LNCAP (cell line): ENCODE results near the gene PRSS8.

Experiments used
- CTCF ChIP-seq: fragments of 450-650 bp; IDR thresholded peaks from 2 replicates; pipeline ENCODE4 v1.5.1; 2017; ENCODE audit warnings: mild to moderate bottlenecking

Gene PRSS8

DNA sequence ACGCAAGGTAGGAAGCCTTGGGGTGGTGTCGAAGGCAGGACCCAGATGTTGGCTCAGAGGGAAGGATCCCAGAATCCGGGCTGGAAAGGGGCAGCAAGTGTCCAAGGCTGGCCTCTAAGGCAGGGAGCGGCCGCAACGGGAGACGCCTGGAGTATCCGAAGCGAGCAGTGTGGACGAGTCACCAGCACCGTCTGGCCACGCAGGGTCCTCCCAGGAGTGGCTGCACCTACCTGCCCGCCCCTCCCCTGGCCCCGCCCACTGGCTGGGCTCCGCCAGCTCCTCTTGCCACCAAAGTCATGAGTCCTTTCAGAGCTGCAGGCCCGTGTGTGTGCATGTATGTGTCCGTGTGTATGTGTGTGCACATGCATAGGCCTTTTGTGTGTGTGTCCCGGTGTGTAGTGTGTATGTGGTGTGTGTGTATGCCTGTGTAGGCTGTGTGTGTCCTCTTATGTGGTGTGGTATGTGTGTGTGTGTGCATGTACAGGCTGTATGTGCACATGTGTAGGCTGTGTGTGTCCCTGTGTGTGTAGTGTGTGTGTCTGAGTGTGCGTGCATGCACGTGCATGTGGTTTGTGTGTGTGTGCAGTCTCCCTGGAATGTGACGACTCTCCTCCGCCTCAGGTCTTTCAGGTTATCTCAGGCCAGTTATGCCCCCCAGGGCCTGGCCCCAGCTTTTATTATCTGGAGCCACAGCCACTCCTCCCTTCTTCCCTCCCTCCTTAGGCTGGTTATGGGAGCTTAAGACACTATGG lies at the start of gene PRSS8:
Gene PRSS8 (minus strand): TSS at position 193 of the 752 bp plus-strand sequence. CDS start 229 bp downstream, outside the sequence.
- TF ChIP-seq CTCF: no peak

DNA sequence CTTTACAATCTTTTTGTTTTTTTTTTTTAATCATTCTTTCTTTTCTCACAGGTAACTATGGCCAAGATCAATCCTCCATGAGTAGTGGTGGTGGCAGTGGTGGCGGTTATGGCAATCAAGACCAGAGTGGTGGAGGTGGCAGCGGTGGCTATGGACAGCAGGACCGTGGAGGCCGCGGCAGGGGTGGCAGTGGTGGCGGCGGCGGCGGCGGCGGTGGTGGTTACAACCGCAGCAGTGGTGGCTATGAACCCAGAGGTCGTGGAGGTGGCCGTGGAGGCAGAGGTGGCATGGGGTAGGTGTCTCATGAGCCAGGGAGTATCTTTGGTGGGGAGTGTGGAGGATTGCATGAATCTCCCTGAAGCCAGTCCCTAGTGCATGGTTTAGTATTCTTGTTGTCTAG lies 49.4 kb upstream of the PRSS8 start:
- no peak for TF ChIP-seq CTCF

DNA sequence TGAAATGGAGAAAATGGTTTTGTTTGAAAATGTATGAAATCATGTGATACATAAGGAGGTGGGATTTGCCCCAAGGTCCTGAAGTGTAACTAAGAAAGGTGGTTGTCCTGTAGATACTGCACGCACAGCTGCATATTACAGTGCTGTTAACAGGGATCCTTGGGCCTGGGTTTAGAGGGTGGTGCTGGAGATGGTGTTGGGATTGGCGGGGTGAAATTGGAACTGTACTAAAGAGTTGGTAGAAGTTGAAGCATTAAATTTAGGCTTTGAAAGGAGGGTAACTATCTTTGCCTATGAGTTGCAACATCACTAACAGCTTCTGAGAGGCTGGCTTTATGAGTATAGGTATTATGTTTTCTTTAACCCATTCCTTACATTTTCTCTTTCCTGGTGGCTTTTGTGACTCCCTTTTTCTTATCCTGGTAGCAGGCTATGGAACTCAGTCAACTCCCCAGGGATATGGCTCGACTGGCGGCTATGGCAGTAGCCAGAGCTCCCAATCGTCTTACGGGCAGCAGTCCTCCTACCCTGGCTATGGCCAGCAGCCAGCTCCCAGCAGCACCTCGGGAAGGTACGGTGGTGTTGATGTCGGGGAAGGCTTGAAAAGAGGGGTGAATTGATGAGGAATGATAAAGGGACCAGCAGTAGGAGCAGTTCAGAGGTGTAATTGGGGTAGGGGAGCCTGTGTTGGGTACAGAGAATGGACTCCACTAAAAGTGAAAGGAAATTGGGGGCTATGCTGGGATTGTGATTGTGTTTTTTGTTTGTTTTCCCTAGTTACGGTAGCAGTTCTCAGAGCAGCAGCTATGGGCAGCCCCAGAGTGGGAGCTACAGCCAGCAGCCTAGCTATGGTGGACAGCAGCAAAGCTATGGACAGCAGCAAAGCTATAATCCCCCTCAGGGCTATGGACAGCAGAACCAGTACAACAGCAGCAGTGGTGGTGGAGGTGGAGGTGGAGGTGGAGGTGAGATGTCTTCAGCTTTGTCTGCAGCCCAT lies 48.2 kb upstream of the PRSS8 start:
- TF ChIP-seq CTCF: no peak

DNA sequence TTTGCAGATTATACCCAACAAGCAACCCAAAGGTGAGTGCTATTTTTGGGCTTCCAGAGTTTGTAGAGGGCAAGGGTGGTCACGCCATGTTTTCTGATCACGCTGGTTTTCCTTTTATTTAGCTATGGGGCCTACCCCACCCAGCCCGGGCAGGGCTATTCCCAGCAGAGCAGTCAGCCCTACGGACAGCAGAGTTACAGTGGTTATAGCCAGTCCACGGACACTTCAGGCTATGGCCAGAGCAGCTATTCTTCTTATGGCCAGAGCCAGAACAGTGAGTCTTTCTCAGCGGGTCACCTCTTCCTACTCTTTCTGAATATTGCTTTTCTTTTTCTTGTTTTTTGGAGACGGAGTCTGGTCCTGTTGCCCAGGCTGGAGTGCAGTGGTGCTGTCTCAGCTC lies 46.9 kb upstream of the PRSS8 start:
- no peak for TF ChIP-seq CTCF

DNA sequence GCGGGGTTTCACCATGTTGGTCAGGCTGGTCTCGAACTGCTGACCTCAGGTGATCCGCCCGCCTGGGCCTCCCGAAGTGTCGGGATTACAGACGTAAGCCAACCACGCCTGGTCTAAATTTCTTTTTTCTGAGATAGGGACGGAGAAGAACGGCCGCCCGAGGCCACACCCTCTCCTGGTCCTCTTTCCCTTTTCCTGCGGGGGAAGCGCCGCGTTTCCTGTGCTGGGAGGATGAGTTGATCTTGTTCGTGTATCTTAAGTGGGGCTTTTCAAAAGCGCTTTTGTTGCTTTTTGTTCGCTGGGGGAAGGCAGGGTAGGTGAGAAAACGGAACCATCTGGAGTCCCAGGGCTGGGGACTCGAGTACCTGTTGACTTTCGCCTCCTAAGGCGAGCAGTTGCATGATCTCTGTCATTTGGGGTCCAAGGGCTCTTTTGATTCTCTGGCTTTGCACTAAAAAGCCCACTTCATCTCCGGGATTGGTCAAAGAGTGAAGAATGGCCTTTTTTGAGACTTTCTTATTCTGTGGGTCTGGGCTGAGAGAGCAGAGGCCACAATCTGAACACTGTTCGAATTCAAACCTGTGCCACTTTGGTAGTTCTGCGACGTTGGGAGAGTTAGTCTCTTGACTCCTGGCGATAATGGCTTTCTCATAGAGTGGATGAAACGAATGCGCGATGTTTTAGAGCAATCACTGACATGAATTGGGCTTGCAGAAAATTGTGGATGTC lies 45.7 kb upstream of the PRSS8 start:
- TF ChIP-seq CTCF: no peak

DNA sequence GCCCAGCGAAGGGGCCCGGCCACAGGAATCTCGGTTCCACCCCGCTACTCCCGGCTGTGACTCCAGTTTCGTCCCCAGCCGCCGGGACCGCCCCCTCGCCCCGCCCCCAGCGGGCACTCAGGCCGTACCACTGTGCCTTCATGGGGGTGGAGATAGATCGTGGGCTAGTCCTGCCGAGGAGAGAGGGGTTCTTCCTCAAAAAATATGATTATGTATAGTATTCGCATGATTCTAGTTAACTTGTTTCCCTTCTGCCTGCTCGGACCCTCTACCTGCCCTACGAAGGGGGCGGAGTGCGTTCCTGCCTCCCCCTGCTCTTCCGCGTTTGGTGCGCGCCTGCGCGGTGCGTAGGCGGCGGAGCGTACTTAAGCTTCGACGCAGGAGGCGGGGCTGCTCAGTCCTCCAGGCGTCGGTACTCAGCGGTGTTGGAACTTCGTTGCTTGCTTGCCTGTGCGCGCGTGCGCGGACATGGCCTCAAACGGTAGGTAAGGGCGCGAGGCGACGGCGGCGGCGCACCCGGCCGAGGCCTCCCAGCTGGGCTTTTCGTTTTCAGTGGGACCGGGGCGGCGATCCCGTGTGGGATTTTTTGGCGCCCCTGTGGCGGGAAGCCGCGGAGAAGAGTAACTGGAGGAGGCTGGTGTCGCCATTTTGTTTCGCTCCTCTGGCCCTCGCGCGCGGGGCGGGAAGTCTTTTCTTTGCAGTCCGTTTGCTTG lies 44.4 kb upstream of the PRSS8 start, which contains the start of gene FUS:
Gene FUS (plus strand): TSS at position 393 of the 713 bp plus-strand sequence. CDS start 76 bp downstream, at position 469.
- no peak for TF ChIP-seq CTCF
